Nucleus accumbens (tissue), 56 donors: Measurements from ENCODE around the gene SLC15A3.

Experiments used
- DNase-seq, 56 donors: peaks; one replicate each; lab custom pipeline; 2025; lab: John Stamatoyannopoulos, UW

Gene SLC15A3

GRCh38 chr11:60948250-60948649 lies 3.7 kb downstream of the SLC15A3 start:
- DNase-seq = no peak

- peak in 17 of 56 donors; percentile 15 to 54 (median 29) for DNase-seq
Observed at GRCh38 chr11:60947700-60948099, 4.3 kb downstream of the SLC15A3 start.

DNA sequence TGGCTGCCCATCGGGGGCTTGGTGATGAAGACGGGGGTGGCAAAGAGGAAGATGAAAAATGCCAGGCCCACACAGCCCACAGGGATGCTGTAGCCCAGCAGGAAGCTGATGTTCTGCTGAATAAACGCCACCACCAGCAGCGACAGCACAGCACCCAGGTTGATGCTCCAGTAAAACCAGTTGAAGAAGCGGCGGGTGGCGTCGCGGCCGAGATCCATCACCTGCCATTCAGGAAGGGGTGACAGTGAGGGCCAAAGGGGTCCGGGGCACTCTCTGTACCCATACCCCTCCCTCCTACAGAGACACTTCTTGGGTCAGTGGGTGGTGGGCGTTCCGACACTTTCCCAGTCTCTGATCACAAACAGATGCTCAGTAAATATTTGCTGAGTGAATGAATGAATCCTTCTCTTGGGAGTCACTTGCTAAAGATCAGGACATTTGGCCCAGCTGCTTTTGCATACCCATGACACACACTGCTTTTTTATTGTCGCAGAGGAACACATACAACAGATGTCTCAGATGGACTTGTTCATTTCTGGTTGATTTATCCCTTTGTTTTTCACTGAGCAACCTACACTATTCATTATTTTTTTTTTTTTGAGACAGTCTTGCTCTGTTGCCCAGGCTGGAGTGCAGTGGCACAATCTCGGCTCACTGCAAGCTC lies 5.2 kb downstream of the SLC15A3 start:
- no peak for DNase-seq

- no peak for DNase-seq
Observed at GRCh38 chr11:60945295-60945667, 6.7 kb downstream of the SLC15A3 start.

DNA sequence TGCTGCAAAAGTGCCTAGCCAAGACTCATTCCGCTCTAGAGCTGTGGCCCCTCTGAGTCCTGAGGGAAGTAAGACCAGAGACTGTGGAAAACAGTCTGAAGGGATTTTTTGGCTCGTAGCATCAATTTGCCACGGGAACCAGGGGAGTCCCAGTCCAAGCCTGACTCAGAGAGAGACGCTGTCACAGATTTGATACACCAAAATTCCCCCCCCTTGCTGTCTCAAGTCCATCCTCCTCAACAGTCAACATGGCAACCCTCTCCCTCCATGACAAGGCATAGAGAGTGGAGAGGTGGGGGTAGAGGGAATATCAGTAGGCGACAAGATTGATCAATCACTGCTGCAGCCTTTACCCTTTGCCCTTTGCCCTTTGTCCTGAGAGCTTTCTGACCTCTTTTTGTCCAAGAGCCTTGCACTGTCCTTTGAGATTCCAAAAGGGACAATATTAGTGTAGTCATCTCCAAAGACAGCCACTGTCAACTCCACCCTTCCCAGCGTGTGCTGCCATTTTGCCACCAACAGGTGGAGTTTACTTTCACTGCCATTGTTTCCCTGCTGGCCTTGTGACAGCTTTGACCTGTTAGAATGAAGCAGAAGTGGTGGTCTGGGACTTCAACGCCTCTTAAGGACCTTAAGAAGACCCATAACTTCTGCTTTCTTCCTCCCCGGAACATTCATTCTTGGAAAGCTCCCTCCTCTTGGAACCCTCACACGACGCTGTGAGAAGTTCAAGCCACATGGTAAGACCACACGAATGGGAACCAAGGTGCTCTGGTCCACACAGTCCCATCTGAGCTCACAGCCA lies 7.3 kb downstream of the SLC15A3 start:
- no peak for DNase-seq

GRCh38 chr11:60942970-60943565 lies 8.9 kb downstream of the SLC15A3 start:
- DNase-seq = no peak

- no peak for DNase-seq
Observed at GRCh38 chr11:60942219-60942618, 9.8 kb downstream of the SLC15A3 start.

GRCh38 chr11:60941371-60942119 lies 10.4 kb downstream of the SLC15A3 start:
- DNase-seq = peak in 3 of 56 donors; percentile 5 to 19 (median 13)

GRCh38 chr11:60939855-60940254 lies 12.1 kb downstream of the SLC15A3 start:
- no peak for DNase-seq

DNA sequence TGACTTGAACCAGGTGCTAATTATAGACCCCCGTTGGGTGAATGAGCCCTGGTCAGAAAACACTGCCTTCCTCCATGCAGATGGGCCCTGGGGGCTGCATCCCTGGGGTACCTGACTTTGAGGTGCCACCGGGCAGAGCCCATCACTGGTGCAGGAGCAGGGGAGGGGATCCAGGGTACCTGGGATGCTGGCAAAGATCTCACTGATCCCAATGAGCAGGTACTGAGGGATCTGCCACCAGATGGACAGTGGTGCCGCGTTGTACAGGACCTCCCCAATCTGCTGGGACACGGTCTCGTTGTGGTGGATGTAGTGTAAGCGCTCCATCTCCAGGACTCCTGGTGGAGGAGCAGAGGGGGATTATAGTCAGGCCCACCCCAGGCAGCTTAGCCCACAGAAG lies 12.7 kb downstream of the SLC15A3 start:
- no peak for DNase-seq

GRCh38 chr11:60938500-60938899 lies 13.5 kb downstream of the SLC15A3 start:
- no peak for DNase-seq

- DNase-seq = no peak
Observed at GRCh38 chr11:60937811-60938210, 14.2 kb downstream of the SLC15A3 start.

DNA sequence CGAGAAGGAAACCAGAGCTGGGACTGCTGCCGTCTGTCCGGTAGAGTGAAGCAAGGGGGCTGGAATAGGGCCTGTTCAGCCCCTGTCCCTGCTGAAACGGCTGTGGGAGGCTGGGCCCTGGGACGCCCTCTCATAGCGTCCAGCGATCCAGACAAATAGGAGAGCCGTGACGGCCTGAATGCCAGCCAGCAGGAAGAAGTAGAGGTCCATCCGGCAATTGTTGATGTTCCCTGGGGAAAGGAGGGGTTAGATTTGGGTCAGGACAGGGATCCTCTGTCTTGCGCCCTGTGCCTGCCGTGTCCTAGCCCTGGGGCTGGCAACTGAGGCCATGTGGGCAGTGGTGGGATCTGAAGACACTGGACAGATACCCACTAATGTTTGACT lies 14.8 kb downstream of the SLC15A3 start:
- no peak for DNase-seq

- DNase-seq = no peak
Observed at GRCh38 chr11:60936467-60937143, 15.4 kb downstream of the SLC15A3 start.

DNA sequence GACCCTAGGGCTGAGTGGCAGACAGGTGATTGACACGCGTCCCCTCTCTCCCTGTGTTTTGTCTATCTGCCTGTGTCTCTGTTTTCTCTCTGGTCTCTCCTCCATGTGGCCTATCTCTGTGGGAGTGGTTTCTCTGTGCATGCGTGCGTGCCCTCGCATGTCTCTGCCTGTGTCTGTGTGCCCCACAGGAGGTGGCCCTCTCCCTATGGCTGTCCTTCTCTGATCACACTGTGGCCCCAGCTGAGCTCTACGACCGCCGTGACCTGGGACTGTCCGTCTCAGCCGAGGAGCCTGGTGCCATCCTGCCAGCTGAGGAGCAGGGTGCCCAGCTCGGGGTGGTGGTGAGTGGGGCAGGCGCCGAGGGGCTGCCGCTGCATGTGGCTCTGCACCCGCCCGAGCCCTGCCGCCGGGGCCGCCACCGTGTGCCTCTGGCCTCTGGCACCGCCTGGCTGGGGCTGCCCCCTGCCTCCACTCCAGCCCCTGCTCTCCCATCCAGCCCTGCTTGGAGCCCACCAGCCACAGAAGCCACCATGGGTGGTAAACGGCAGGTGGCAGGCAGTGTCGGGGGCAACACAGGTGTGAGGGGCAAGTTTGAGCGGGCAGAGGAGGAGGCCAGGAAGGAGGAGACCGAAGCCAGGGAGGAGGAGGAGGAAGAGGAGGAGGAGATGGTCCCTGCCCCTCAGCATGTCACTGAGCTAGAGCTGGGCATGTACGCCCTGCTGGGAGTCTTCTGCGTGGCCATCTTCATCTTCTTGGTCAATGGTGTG lies 16.1 kb downstream of the SLC15A3 start:
- no peak for DNase-seq

DNA sequence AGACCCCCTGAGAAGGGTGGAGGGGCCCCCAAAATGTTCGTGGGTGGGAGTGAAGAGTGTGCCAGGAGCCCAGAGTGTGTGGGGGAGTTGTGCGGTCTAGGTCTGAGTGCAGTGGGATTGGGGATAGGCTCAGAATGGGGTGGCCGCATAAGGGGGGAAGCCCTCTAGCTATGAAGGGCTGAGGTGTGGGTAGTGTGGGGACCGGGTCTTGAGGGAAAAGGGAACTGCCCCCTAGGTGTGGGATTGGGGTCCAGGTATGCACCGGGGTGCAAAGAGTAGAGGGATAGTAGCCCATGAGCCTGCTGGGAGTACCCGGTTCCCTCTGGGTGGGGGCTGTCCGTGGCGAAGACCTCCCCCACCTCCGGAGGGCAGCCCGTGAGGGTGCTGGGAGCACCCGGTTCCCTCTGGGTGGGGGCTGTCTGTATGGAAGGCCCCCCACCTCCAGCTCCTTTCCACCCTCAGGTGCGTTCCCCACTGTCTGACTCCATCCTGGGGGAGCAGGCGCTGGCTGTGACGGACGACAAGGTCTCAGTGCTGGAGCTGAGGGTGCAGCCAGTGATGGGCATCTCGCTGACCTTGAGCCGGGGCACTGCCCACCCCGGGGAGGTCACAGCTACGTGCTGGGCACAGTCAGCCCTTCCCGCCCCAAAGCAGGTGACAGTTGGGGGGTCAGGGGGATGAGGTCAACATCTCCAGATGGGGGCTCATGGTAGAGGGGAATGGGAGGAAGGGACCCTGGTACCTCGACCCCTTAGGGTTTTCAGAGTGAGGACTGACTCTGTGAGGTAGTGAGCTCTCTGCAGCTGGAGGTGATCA lies 17.0 kb downstream of the SLC15A3 start:
- DNase-seq = no peak

DNA sequence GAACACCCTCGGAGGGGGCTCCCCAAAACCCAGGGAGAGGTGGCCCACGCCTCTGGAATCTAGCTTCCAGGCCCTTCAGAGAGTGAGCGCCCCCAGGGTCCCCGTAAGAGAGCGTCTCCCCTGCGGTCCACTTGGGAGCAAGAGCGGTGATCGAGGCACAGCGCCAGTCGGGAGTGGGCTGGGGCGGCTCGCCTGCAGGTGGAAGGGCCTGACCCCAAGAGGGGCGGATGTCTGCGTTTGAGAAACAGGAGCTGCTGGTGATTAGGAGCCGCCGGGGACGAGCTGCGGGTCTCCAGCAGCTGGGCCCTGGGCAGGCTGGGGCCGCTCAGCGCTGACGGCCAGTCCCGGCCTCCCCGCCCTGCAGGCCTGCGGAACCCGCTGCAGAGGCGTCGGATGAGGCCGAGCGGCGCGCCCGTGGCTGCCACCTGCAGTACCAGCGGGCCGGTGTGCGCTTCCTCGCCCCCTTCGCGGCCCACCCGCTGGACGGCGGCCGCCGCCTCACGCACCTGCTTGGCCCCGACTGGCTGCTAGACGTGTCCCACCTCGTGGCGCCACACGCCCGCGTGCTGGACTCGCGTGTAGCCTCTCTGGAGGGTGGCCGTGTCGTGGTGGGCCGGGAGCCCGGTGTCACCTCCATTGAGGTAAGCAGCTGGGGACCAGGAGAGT lies 17.7 kb downstream of the SLC15A3 start:
- DNase-seq = no peak

- DNase-seq = no peak
Observed at GRCh38 chr11:60933416-60934123, 18.4 kb downstream of the SLC15A3 start.
